Body of pancreas (tissue), 4 donors: Measurements from ENCODE around the gene ARL13B. TPM values are rescaled to one million over a fixed set of nuclear protein-coding genes. Genes with fewer than 3 reads are reported as not detected.

Experiments
- ATAC-seq: fragments of 150-250 bp; one replicate; pipeline ENCODE4 v1.9.1; 2016
- DNase-seq, 4 donors: peaks; one replicate each; pipeline ENCODE4 v3.0.0-alpha.2; 2019
- H3K27ac ChIP-seq, 4 donors: fragments of 200-600 bp; sonication (generic); 1 replicate in 3 of 4; 2 replicates in 1 of 4; pipeline versions ENCODE4 v1.5.1 to v1.6.1; 2016 to 2019; ENCODE audit warnings: mild to moderate bottlenecking in 1 of 4, mixed read lengths in 1 of 4, moderate library complexity in 1 of 4
- H3K27me3 ChIP-seq, 2 donors: fragments of 200-600 bp; sonication (generic); one replicate each; pipeline ENCODE4 v1.6.0; 2016; ENCODE audit warnings: mild to moderate bottlenecking in 1 of 2
- H3K36me3 ChIP-seq, 2 donors: fragments of 200-600 bp; sonication (generic); replicated peaks in 1 of 2; 2 replicates each; pipeline ENCODE4 v1.5.1; 2016; ENCODE audit warnings: low read depth in 2 of 2; ENCODE audit not compliant: insufficient read depth in 1 of 2
- H3K4me1 ChIP-seq: fragments of 200-600 bp; sonication (generic); one replicate; pipeline ENCODE4 v1.6.0; 2016
- H3K4me3 ChIP-seq, 2 donors: fragments of 200-600 bp; sonication (generic); 1 replicate in 1 of 2; 2 replicates in 1 of 2; pipeline ENCODE4 v1.5.1; 2016 to 2019
- H3K9me3 ChIP-seq, 3 donors: fragments of 200-600 bp; sonication (generic); 1 replicate in 2 of 3; 2 replicates in 1 of 3; pipeline ENCODE4 v1.5.1; 2016
- POLR2A ChIP-seq, 3 donors: fragments of 450-650 bp; IDR thresholded peaks; one replicate each; pipeline ENCODE4 v1.6.1; 2016; ENCODE audit warnings: antibody characterized with exemption in 3 of 3, mild to moderate bottlenecking in 2 of 3
- WGBS, 2 donors: methylation state at CpG; one replicate each; pipeline ENCODE4 v1.1.5; 2017; 5-methylcytosine and 5-hydroxymethylcytosine counted together
- intact Hi-C: fragments of 100-400 bp; cut with DNase I; formaldehyde crosslinking; loops from one replicate; pipeline ENCODE4 v1.15.1; 2023
- total RNA-seq, 2 donors: library from RNA; depleted of rRNA; stranded (reverse); fragments of >200 nt; gene quantifications; one replicate each; pipeline ENCODE4 v1.1.0, GENCODE V29; 2016
- TF ChIP-seq, protein P1 (sequence below), 7 experiments: fragments of 450-650 bp in 4 of 7; fragments of 200-600 bp in 3 of 7; sonication (generic) in 3 of 7; IDR thresholded peaks; one replicate each; pipeline ENCODE4 v1.5.1; 2016 to 2019; ENCODE audit warnings: antibody characterized with exemption in 7 of 7

The ARL13B gene
- total RNA-seq, 2 donors from 2014 or later: 6.7 to 10.5 TPM

DNA sequence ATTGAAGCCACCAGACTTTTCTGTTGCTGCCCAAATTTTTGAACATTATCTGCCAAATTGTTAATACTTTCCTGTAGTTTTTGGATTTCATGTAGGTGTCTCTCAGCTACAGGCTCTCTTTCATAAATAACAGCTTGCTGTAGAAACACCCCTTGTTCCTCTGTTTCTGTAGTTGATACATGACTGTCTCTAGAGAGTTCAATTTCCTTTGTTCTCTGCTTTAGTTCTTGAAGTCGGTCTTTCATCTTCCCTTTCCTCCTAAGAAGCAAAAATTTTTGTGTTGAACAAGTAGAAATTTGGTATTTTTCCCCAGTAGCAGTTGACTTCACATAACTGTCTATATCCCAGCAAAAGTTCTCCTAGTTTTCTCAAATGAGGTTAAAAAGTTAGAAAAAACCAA is 35.1 kb downstream of the ARL13B start:
- ATAC-seq (no peak), DNase-seq (no peak)
- Histone ChIP-seq H3K9me3 (no peaks in the 10 kb centered on the region), H3K27me3 (no peaks in the 10 kb centered on the region), H3K4me1 (peaks cover 11% of the 10 kb centered on the region), H3K36me3 (no peaks in the 10 kb centered on the region), H3K27ac (no peak overlapping the region), H3K4me3 (no peak overlapping the region)
- no peak for TF ChIP-seq POLR2A (IDR thresholded peaks at IDR 0.05)
- TF ChIP-seq, protein P1, sequence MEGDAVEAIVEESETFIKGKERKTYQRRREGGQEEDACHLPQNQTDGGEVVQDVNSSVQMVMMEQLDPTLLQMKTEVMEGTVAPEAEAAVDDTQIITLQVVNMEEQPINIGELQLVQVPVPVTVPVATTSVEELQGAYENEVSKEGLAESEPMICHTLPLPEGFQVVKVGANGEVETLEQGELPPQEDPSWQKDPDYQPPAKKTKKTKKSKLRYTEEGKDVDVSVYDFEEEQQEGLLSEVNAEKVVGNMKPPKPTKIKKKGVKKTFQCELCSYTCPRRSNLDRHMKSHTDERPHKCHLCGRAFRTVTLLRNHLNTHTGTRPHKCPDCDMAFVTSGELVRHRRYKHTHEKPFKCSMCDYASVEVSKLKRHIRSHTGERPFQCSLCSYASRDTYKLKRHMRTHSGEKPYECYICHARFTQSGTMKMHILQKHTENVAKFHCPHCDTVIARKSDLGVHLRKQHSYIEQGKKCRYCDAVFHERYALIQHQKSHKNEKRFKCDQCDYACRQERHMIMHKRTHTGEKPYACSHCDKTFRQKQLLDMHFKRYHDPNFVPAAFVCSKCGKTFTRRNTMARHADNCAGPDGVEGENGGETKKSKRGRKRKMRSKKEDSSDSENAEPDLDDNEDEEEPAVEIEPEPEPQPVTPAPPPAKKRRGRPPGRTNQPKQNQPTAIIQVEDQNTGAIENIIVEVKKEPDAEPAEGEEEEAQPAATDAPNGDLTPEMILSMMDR (IDR thresholded peaks at IDR 0.05): no peak
- 75 to 87% methylated on average over 1 of the region's 1 CpG for WGBS, 2 donors
- intact Hi-C loops: no loop called here

DNA sequence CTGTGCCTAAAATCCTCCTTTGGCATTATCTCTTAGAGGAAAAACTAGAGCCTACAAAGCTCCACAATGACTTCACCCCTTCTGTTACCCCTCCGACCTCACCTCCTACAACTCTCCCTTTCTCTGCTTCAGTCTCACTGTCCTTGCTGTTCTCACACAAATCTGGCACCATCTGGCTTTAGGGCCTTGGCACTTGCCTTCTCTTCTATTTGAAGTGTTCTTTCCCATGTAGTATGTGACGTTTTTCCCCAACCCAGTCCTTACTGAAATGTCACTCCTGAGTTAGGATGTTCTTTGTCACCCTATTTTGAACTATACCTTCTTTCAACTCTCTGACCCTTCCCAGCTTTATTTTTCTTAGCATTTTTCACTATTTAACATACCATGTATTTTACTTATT is 39.7 kb downstream of the ARL13B start:
- no peak overlapping the region for H3K4me3 ChIP-seq
- DNase-seq: no peak
- peaks cover 13% of the 10 kb centered on the region for H3K4me1 ChIP-seq
- H3K9me3 ChIP-seq: no peaks in the 10 kb centered on the region
- H3K27ac ChIP-seq: peak overlapping the region in 1 of 4 donors; percentile 8
- 68 to 72% methylated on average over 2 of the region's 2 CpGs for WGBS, 2 donors
- H3K36me3 ChIP-seq: no peaks in the 10 kb centered on the region
- no peak for TF ChIP-seq POLR2A (IDR thresholded peaks at IDR 0.05)
- TF ChIP-seq, protein P1 (IDR thresholded peaks at IDR 0.05): no peak
- no peak for ATAC-seq
- no peaks in the 10 kb centered on the region for H3K27me3 ChIP-seq
- intact Hi-C loops: no loop called here

DNA sequence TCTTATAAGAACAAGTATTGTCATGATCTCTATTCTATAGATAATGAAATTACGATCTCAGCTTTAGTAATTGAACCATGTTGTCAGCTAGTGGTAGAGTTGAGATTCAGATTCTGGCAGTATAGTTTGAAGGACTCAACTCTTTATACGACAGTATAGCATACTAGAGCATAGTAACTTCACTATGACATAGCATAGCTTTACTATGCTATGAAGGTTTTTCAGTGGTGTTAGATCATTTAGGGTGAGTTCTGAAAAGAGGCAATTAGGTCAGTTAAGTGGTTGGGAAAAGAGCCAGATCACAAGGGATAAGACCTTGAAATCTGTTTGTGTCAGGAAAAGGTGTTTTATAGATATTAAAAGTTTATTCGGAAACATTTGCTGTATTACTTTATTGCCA is 40.3 kb downstream of the ARL13B start:
- TF ChIP-seq, protein P1 (IDR thresholded peaks at IDR 0.05): no peak
- TF ChIP-seq POLR2A (IDR thresholded peaks at IDR 0.05): no peak
- H3K27me3 ChIP-seq: no peaks in the 10 kb centered on the region
- DNase-seq (no peak), ATAC-seq (no peak)
- H3K27ac ChIP-seq: peak overlapping the region in 1 of 4 donors; percentile 12
- H3K36me3 ChIP-seq: no peaks in the 10 kb centered on the region
- H3K9me3 ChIP-seq: no peaks in the 10 kb centered on the region
- no peak overlapping the region for H3K4me3 ChIP-seq
- intact Hi-C loops: no loop called here
- 46 to 54% methylated on average over 3 of the region's 3 CpGs for WGBS, 2 donors
- peaks cover 16% of the 10 kb centered on the region for H3K4me1 ChIP-seq

DNA sequence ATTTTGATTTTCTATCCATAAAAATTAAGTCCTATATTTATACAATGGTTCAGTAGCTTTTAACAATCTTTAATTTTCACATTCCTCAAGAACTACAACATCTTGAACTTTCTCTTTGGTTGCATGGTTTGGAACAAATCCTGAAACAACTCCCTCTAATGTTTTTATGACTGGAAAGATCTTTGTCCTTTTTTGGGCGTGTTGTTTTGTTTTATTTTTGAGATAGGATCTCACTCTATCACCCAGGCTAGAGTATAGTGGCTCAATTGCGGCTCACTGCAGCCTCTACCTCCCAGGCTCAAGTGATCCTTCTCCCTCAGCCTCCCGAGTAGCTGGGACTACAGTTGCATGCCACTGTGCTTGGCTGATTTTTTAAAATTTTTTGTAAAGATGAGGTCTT is 44.4 kb downstream of the ARL13B start:
- Histone ChIP-seq H3K4me1 (peaks cover 30% of the 10 kb centered on the region), H3K36me3 (no peaks in the 10 kb centered on the region), H3K27ac (no peak overlapping the region), H3K4me3 (no peak overlapping the region), H3K27me3 (no peaks in the 10 kb centered on the region), H3K9me3 (no peaks in the 10 kb centered on the region)
- DNase-seq: no peak
- ATAC-seq: no peak
- intact Hi-C loops: no loop called here
- 76 to 87% methylated on average over 3 of the region's 3 CpGs for WGBS, 2 donors
- TF ChIP-seq, protein P1 (IDR thresholded peaks at IDR 0.05): no peak
- no peak for TF ChIP-seq POLR2A (IDR thresholded peaks at IDR 0.05)

DNA sequence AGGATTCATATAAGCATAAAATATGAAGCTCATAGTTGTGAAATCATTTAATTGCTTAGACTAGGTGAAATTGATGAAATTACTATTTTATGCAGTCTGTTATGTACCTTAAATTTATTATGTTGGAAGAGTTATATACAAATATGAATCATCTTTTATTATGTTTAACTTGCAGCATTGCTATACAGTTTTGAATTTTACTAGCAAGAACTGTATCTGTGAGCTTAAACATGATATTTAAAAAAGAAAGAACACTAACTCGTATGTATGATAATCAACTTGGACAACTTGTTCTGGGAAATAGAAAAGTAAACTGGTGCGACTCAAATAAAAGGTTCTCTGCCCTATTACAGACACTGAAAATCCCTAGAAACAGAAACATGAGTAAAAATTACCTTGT is 46.7 kb downstream of the ARL13B start:
- ATAC-seq: no peak
- TF ChIP-seq, protein P1 (IDR thresholded peaks at IDR 0.05): no peak
- no peak for TF ChIP-seq POLR2A (IDR thresholded peaks at IDR 0.05)
- Histone ChIP-seq H3K9me3 (no peaks in the 10 kb centered on the region), H3K27me3 (no peaks in the 10 kb centered on the region), H3K4me1 (peaks cover 21% of the 10 kb centered on the region), H3K36me3 (no peaks in the 10 kb centered on the region), H3K27ac (peak overlapping the region in 2 of 4 donors; percentile 8 to 61), H3K4me3 (no peak overlapping the region)
- no peak for DNase-seq
- WGBS, 2 donors: 16 to 23% methylated on average over 2 of the region's 2 CpGs
- intact Hi-C loops: no loop called here
